Measurements from ENCODE around the gene GRK2.

The GRK2 gene

DNA sequence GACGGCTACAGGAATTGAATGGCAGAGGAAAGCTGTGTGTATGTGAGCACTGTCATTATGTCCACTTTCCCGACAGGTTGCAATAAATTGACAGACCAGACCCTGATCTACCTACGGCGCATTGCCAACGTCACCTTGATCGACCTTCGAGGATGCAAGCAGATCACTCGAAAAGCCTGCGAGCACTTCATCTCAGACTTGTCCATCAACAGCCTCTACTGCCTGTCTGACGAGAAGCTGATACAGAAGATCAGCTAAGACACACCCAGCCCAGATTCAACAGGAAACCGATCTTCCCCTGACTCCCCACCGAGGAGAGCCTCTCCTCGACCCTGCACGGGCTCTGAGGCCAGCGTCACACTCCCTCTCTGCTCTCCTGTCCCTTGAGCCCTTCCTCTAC is 11.5 kb upstream of the GRK2 start:
- no peak for DNase-seq

DNA sequence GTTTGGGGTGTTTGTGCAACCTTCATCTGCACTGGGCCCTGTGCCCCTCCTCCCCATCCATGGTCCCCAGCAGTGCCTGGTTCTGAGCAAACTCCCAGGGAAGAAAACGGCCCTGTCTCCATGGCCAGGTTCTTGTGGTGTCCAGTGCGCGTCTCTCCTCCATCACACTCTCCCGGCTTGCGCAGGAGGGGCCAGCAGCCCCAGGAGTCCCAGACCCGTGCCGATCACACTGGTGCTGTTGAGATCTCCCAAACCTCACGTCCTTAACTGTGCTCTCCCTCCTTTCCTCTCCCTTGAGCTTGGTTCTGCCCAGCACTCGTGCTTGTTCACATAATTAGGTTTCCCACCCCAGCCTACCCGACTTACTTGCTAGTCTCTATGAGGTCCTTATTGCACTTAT is 10.9 kb upstream of the GRK2 start:
- DNase-seq = no peak

DNA sequence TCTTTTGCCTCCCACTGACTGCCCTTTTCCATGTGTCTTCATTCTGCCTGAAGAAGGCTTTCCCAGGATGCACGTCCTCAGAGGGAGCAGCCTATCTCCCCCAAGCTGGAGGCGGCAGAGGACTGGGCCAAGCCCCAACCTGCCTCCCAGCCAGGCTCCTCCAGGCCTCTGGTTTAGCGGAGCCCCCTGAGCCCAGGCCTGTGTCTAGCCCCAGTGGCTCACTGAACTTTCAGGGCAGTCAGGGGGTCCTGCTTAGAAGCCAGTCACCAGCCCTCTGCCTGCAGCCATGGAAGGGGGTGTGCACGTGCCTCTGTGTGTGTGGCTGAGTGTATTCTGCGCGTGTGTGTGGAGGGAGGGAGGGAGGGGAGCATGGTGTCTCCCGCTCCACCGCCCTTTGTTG is 10.4 kb upstream of the GRK2 start:
- no peak for DNase-seq

DNA sequence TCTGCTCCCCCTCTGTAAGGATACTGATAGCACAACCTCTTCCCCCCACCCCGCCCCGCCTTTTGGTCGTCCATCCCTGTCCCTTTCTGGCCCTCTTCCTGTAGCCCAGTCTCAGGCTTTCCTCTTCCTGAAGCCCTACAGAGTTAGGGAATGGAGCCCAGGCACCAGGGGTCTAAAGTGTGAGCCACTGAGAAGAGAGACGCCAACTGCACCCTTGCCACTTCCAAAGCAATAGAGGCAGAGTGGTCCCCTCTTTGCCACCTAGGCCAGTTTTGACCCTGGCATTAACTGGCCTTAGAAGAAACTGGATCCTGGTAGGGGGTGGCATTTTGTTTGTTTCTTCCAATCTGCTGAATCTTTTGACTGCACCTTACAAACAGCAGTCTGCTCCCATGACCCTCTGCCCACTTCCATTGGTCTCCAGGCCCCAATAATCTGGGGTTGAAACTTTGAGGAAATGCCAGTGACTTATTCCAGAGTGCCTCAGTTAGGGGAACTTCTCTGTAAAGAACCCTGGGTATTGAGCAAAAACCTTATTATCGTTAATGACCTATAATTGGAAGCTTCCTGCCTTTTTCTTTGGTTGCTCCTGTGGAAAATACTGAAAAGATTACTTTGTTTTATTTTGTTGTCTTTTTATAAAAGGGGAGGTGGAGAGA is 9.7 kb upstream of the GRK2 start:
- DNase-seq = no peak

DNA sequence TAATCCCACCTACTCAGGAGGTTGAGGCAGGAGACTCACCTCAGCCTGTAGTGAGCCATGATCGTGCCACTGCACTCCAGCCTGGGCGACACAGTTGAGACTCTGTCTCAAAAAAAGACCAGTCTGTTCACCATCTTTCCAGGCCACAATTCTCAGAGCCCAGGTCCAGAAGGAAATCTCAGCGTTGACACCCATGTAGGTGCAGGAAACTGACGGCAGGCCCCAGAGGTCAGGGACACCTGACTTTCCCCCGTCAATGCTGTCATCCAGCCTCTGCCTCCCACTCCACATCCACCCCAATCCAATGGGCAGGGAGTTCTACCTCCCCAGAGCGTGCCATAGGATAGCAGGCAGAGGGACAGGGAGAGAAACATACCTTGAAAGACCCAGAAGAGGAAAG is 5.9 kb upstream of the GRK2 start:
- DNase-seq = no peak

DNA sequence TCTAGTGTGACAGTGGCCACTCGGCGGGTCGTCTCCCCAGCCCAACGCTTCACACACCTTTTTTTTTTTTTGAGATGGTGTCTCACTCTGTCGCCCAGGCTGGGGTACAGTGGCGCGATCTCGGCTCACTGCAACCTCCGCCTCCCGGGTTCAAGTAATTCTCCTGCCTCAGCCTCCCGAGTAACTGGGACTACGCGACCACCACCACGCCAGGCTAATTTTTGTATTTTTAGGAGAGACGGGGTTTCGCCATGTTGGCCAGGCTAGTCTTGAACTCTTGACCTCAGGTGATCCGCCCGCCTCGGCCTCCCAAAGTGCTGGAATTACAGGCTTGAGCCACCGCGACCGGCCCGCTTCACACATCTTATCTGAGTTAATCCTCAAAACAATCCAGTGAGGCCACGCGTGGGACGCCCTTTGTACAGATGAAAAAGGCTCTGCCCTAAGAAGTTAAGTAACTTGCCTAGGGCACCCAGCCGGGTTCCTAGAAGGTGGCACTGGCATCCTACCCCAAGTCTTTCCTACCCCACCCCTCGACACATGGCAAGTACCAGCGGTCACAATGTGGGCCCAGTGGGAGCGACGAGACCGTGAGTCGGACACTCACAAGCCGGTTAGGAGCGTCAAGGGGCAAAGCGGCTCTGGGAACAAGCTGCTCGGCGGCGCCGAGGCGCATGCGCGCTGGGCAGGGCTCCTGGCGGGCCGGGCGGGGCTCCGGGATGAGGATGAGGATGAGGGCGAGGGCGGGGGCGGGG is 5.2 kb upstream of the GRK2 start:
- DNase-seq = peak; percentile 70

DNA sequence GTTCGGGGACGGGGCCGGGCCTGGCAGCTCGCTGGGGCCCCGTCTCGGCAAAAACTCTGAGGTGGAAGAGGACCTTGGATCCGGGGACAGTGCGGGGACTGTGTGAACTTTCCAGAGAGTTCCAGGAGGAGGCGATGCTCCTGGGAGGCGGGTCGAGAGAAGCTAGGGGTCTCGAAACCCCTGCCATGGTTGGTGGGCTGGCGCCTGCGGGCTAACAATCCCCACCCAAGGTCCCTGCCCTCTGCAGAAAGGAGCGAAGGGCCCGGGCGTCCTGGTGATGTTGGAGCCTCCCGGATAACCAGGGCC is 4.7 kb upstream of the GRK2 start:
- no peak for DNase-seq

DNA sequence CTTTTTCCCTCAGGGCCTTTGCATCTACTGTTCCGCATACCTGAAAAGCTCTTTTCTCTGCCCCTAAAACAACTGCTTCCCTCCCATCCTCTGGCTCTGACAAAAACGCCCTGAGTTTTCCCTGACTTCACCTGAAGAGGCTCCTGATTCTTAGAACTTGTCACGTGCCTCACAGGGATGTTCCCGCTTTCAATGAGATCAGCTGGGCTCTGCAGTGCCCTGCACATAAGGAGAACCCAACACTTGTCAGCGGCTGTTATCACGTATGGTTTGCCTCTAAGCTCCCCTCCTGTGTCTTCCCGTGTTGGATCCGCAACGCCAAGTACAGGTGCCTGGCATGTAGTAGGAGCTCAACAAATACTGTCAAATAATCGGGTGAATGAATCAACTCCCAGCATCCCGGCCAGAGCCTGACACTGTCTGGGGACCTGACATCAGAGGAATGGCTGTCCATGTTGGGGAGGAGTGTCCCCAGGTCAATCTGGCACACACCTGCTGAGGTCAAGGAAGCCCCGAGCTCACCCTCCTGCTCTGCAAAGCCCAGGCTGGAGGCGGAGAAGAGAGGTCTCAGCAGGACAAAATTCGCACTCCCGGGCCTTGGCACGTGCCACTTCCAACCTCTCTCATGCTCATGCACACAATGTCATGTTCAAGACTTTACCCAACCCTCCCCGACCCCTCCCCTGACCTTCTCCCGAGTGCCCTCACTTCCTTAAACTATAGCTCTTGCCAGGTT is 4.2 kb upstream of the GRK2 start:
- DNase-seq = no peak

DNA sequence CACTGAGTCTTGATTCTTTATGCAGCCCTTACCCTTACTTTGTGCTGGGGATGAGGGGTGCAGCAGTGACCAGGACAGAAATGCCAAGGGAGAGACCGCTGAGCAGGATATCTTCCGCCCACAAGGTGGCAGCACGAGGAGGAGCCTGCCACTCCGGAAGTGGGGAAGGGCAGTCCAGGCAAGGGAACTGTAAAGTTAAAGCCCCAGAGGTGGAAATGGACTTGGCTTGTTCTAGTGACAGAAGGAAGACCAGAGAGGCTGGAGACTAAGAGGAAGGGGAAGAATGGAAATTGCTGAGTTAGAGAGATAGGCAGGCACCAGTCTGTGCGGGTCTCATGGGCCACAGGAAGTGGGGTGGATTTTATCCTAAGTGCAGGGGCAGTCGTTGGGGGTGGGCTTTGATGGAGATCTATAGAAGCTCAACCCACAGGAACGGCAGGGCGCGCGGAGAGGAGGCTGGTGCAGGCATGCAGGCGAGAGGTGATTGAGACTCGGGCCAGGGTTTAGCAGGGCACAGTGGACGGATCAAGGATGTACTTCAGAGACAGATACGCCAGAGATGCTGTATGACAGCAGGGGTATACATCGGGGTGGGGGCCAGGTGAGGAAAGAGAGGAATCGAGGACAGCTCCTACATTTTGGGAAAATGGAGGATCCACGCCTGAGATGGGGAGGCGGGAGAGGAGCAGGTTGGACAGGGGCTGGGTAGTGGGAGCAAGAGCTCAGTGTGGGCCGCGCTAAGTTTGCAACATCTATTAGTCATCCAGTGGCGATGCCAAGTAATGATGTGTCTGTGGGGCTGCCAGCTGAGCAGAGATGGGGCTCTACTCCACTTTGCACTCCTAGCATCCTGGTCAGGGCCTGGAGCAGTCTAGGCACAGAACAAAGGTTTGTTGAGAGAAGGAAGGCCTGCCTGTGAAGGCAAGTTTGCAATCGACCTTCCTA is 3.3 kb upstream of the GRK2 start:
- peak; percentile 86 for DNase-seq

DNA sequence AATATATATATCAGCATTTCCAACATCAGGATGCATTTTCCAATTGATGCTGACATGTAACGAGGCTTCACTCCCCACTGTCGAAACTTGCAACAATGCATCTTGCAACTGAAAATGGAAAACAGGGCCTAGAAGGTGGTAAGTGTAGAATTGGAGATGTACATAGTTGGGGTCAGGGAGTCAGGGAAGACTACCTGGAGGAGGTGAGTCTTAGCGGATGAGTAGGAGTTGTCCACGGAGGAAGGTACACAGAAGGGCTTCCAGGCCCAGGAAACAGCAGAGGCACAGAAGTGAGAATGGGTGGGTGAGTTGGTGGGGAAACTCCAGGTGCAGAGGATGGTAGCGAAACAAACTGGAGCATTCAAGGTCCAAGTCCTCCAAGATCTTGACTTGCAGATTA is 2.0 kb upstream of the GRK2 start:
- DNase-seq = no peak

DNA sequence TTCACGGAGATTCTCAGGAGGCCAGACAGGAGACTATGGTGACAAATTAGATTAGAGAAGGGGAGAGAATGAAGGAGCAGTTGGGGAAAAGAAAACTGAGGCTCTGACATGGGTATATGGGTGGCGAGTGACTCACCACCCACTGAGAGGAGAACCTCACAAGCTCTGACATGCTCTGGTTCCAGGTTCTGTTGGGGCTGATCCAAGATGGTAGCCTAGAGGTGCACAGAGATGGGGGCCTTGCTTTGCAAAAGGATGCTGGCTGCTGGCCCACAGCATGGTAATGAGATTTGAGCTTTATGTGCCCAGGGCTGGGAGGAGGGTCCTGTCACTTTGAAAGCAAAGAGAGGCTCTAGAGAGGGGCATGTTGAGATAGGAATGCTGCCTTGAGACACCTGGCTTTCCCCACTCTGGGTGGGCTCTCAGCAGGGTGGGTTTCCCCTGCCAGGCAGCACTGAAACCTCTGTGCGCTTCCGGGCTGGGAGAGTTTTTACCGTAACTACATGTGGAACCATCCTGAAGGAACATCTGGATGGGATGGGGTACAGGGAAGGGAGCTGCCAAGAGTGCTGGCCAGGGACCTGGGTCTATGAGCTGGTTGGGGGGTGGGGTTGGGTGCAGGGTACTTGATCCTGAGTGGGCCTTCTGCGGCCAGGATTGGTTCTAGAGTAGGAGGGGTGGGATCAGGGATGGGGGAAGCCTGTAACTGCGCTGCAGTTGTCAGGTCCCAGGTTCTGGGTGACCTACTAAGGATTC is 1.2 kb upstream of the GRK2 start:
- no peak for DNase-seq

DNA sequence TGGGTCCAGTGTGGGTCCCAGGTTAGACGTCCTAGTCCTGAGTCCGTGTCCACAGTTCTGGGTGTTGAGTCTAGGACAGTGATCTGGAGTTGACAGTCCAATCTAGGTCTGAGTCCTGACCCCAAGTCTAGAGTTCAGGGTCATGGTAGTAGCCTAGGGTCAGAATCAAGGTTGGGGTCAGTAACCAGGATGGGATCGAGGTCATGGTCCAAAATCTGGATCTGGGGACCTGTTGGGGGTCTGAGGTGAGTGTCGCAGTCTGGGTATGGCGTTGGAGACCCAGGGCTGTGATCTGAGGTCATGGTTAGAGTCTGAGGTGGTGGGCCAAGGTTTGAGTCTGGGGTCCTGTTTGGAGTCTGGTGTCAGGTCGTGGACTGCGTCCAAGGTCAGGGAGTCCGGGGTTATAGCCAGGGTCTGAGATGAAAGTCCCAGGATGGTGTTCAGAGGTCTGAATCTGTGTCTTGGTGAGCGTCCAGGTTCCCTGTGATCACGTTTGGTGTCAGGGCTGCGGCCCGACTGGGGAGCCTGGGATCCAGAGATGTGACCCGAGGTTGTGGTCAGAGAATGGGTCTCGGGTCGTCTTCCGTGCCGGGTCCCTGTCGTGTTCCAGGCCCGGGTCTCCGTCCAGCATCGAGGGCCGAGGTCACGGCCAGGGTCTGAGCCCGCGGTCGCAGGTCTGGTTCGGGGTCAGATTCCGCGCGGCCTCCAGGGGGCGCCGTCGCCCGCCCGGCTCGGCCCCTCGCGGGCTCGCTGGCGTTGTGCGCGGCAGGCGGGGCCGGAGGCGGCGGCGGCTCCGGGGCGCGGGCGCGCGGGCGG is 432 bp upstream of the GRK2 start:
- peak; percentile 81 for DNase-seq

DNA sequence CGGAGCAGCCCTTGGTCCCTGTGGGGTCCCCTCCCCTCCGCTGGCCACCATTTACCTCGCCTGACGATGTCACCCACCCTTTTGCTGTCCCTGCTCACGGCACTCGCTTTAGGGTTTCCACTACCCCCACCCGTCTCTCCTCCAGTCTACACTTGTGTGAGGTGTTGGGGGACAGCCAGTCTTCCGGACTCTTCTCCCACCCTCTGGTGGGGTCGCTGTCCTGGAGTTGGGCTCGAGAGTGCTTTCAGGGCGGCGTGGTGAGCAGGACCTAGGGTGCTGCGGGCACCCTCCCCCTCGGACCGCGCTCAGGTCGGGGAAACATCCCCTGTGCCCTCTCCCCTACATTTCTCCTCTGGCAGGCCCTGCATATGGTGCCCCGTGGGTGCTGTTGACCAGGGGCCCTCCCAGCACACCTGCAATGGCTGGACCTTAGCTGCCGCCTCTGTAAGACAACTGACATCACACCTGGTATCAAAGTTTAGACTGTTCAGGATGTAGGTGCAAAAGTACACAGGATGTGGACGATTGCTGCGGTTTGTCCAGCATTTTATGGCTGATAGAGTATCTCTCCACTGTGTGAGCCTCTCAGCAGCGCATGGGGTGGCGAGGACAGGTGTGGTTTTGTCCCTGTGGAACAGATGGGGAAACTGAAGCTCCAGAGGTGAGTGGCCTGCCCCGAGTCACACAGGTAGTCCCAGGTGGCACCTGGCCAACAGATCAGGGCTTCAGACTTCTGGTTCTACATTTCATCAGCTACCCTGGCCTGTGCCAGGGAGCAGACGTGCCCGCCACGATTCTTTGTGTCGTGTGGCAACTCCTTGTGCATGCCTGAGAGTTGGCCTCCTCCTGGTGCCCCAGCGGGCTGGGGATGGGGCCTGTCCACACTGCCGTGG is 1.2 kb downstream of the GRK2 start:
- no peak for DNase-seq

DNA sequence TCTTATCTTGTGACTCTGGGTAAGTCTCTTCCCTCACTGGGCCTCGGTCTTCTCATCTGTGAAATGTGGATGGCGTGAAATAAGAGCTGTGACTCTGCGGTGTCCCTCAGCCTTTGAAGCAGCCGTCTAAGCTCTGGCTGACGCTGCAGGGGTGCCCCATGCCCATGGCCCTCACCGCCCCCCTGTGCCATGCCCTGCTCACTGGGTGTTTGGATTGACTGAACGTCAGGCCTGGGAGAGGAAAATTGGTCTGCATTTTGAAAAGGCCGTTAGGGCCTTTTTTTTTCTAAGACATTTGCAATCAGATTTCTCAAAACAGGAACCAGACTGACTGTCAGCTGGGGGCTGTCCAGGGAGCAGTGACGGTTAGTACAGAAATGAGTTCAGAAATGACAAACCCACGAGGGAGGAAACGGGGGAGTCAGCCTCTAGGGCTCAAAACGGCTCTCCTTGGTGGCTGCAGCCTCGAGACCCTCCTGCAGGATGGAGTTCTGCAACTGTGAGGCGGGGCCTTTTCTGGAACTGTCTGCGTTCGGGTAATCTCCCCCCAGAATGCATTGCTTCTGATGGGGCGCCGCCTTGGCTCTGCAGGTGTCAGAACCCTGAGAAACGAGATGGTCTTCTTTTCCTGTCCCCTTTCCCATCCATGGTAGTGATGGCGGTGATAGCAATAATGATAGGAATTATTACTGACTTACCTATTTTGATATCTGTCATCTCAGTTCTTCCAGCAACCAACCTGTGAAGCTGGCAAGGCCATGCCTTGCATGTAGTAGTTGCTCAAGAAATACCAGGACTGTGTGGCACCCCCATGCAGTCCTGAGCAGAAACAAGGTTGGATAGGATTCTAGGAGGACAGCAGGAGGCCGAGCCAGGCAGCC is 2.0 kb downstream of the GRK2 start:
- no peak for DNase-seq

DNA sequence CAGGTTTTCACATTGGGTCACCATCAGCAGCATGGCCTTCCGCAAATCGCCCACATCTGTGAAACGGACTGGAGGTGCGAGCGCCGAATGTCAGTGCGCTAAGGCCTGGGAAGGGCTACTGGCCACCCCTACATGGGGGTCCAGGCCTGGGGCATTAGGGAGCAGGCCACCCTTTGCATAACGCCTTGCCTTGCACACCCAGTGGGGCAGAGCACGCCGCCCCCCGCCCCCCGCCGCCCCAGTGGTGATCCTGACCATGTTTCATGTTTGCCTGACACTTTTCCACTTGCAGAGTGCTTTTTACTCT is 2.6 kb downstream of the GRK2 start:
- DNase-seq = no peak

DNA sequence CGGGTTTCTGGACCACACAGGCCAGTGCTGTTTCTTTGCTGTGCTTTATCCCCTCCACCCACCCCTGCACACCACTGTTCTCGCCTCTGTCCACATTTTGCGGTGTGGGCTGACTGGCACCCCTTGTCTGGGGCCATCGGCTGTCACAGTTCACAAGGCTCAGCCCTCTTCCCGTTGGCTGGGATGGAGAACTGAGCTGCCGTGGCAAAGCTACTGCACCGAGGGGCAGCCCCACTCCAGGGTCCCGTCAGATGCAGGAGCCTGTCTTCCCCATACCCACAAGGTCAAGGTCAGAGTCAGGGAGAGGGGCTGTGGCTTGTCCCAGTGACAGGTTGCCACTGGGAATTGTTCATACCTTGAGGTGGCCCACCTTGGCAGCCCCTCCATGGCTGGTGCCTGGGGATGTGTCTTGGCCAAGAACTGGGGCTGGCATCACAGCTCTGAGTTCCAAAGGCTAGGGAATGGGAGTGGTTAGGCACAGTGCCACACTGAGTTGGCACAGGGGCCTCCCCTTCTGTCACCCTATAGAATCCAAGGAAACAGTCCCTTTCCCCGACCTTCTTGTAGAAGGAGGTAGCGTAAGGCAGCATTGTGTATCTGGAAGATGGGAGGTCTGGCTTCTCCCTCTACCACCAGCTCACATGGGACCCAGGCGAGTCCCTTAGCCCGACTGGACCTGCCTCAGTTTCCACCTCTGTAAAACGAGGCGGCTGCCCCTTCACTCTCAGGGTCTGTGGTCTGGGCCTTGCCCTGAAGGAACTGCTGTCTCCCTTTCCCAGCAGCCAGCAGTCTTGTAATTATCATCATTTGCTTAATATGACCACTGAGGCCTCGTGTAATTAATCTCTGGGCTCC is 3.4 kb downstream of the GRK2 start:
- DNase-seq = no peak

DNA sequence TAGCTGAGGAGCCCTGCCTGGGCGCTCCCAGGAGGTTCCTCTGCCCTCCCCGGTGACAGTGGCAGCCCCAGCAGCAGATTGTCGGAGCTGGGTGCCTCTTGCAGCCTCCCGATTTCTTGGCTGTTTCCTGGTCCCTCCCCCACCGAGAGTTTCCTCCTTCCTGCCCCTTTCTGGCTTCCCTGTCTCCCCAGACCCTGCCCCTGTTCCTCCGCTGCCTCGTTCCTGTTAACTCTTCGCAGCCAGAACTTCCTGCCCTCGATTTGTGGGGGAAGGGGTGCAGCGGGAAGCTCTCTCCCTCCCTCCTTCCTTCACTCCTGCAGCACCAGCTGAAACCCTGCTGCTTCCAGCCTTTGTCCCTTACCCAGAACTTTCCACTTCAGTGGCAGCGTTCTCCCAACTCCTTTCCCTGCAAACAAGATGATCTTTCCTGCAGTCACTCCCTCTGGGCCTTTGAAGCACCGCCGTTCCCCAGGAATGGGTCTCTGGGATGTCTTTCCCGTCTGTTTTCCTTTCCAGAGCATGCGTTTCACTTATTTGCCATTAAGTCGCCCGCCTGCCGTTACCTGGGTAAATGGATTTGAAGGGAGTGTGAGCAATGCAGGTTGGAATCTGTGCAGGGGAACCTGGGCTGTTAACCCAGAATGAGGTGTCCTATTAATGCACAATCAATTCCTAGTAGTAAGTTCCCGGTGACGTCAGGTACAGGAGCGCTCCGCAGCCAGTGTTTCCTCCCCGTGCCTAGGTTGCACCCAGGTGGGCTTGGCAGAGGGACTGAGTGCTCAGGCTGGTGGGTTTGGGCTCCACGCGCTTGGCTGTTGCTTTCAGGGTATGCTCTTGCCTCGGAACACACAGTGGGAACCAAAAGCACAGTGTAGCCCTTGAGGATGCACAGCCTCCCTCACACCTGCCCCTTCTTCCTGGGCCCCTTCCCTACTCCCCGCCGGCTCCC is 4.3 kb downstream of the GRK2 start:
- peak; percentile 77 for DNase-seq

DNA sequence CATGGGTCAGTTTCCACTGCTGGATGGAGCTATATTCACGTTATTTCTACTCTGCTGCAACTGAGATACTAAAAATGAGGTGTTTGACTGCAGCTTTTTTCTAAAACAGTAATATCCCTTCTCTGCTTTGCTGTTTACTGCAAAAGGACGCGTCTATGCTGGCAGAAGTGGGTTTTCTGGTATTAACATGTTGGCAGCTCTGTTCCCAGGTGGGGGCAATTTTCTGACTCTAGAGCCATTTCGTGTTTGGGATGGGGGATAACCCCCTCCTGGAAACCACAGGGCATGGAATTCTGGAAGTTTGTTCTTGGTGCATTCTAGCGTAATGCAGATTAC is 4.9 kb downstream of the GRK2 start:
- peak; percentile 6 for DNase-seq

All from right hindlimb (tissue), 1 donor.